ENCODE measurements around the gene ITPR2.

ITPR2 gene

GRCh38 chr12:26830783-26831551, 2.0 kb downstream of the ITPR2 start:
- Histone ChIP-seq H3K4me3 (ENCODE audit: severe bottlenecking) (no peak overlapping the region), H3K4me1 (ENCODE audit: insufficient read depth, poor library complexity, severe bottlenecking) (no peaks in the 10 kb centered on the region), H3K27me3 (ENCODE audit: insufficient read depth, poor library complexity, severe bottlenecking) (no peaks in the 10 kb centered on the region), H3K27ac (ENCODE audit: poor library complexity, severe bottlenecking) (no peak overlapping the region), H3K36me3 (ENCODE audit: low read depth) (no peaks in the 10 kb centered on the region), H3K9me3 (ENCODE audit: severe bottlenecking) (no peaks in the 10 kb centered on the region)
- no peak for TF ChIP-seq CTCF (IDR thresholded peaks at IDR 0.05; ENCODE audit: poor library complexity, severe bottlenecking)
- ATAC-seq (ENCODE audit: low read depth) = no peak
- DNase-seq (ENCODE audit: low spot score) = no peak

GRCh38 chr12:26830363-26830762, 2.6 kb downstream of the ITPR2 start:
- no peak for DNase-seq (ENCODE audit: low spot score)
- Histone ChIP-seq H3K4me1 (ENCODE audit: insufficient read depth, poor library complexity, severe bottlenecking) (no peaks in the 10 kb centered on the region), H3K4me3 (ENCODE audit: severe bottlenecking) (no peak overlapping the region), H3K9me3 (ENCODE audit: severe bottlenecking) (no peaks in the 10 kb centered on the region), H3K27me3 (ENCODE audit: insufficient read depth, poor library complexity, severe bottlenecking) (no peaks in the 10 kb centered on the region), H3K36me3 (ENCODE audit: low read depth) (no peaks in the 10 kb centered on the region), H3K27ac (ENCODE audit: poor library complexity, severe bottlenecking) (no peak overlapping the region)
- TF ChIP-seq CTCF (IDR thresholded peaks at IDR 0.05; ENCODE audit: poor library complexity, severe bottlenecking) = no peak
- ATAC-seq (ENCODE audit: low read depth) = no peak

GRCh38 chr12:26828280-26829073, 4.5 kb downstream of the ITPR2 start:
- Histone ChIP-seq H3K36me3 (ENCODE audit: low read depth) (no peaks in the 10 kb centered on the region), H3K9me3 (ENCODE audit: severe bottlenecking) (no peaks in the 10 kb centered on the region), H3K27me3 (ENCODE audit: insufficient read depth, poor library complexity, severe bottlenecking) (no peaks in the 10 kb centered on the region), H3K4me3 (ENCODE audit: severe bottlenecking) (no peak overlapping the region), H3K4me1 (ENCODE audit: insufficient read depth, poor library complexity, severe bottlenecking) (no peaks in the 10 kb centered on the region), H3K27ac (ENCODE audit: poor library complexity, severe bottlenecking) (no peak overlapping the region)
- TF ChIP-seq CTCF (IDR thresholded peaks at IDR 0.05; ENCODE audit: poor library complexity, severe bottlenecking) = no peak
- ATAC-seq (ENCODE audit: low read depth) (no peak), DNase-seq (ENCODE audit: low spot score) (no peak)

- no peaks in the 10 kb centered on the region for H3K36me3 ChIP-seq (ENCODE audit: low read depth)
- ATAC-seq (ENCODE audit: low read depth) (no peak), DNase-seq (ENCODE audit: low spot score) (no peak)
- H3K27ac ChIP-seq (ENCODE audit: poor library complexity, severe bottlenecking) = no peak overlapping the region
- H3K4me1 ChIP-seq (ENCODE audit: insufficient read depth, poor library complexity, severe bottlenecking) = peaks cover 7% of the 10 kb centered on the region
- no peaks in the 10 kb centered on the region for H3K9me3 ChIP-seq (ENCODE audit: severe bottlenecking)
- H3K4me3 ChIP-seq (ENCODE audit: severe bottlenecking) = no peak overlapping the region
- no peak for TF ChIP-seq CTCF (IDR thresholded peaks at IDR 0.05; ENCODE audit: poor library complexity, severe bottlenecking)
- no peaks in the 10 kb centered on the region for H3K27me3 ChIP-seq (ENCODE audit: insufficient read depth, poor library complexity, severe bottlenecking)
These were observed 6.6 kb downstream of the ITPR2 start for GRCh38 chr12:26826437-26826836.
